Measurements from ENCODE around the gene ACSM3.

ACSM3 gene

GRCh38 chr16:20822521-20823325 lies 58.9 kb downstream of the ACSM3 start:
- Mint-ChIP-seq H3K4me3 (no peak overlapping the region), H3K4me1 (no peaks in the 10 kb centered on the region), H3K9me3 (no peaks in the 10 kb centered on the region), H3K36me3 (ENCODE audit: low read depth) (peaks cover 32% of the 10 kb centered on the region), H3K27ac (no peak overlapping the region), H3K27me3 (ENCODE audit: low read depth, poor library complexity) (no peaks in the 10 kb centered on the region)
- DNase-seq = no peak
- no peak for TF ChIP-seq CTCF (IDR thresholded peaks at IDR 0.05)

GRCh38 chr16:20826039-20826566 lies 62.3 kb downstream of the ACSM3 start:
- no peaks in the 10 kb centered on the region for H3K4me1 Mint-ChIP-seq
- TF ChIP-seq CTCF (IDR thresholded peaks at IDR 0.05) = no peak
- no peak overlapping the region for H3K4me3 Mint-ChIP-seq
- peaks cover 12% of the 10 kb centered on the region for H3K36me3 Mint-ChIP-seq (ENCODE audit: low read depth)
- DNase-seq = no peak
- H3K9me3 Mint-ChIP-seq = no peaks in the 10 kb centered on the region
- H3K27ac Mint-ChIP-seq = no peak overlapping the region
- no peaks in the 10 kb centered on the region for H3K27me3 Mint-ChIP-seq (ENCODE audit: low read depth, poor library complexity)

- Mint-ChIP-seq H3K27ac (no peak overlapping the region), H3K27me3 (ENCODE audit: low read depth, poor library complexity) (no peaks in the 10 kb centered on the region), H3K9me3 (peaks cover 2% of the 10 kb centered on the region), H3K36me3 (ENCODE audit: low read depth) (peaks cover 15% of the 10 kb centered on the region), H3K4me1 (no peaks in the 10 kb centered on the region), H3K4me3 (no peak overlapping the region)
- DNase-seq = no peak
- TF ChIP-seq CTCF (IDR thresholded peaks at IDR 0.05) = no peak
Observed at GRCh38 chr16:20829536-20829935, 65.7 kb downstream of the ACSM3 start.

DNA sequence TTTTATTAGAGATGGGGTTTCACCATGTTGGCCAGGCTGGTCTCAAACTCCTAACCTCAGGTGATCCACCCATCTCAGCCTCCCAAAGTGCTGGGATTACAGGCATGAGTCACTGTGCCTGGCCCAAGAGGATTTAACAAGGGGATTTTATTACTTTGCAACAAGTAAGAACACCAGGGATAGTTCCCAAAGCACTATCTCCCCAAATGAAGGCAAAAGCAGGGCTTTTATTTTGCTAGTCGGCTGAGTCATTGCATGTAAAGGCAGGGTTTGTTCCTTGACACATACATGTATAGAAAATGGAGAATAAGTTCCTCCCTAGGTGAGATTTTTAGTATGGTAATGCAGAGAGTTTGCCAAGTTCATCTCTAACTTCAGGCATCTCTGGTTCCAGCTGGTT lies 66.6 kb downstream of the ACSM3 start:
- Mint-ChIP-seq H3K36me3 (ENCODE audit: low read depth) (peaks cover 24% of the 10 kb centered on the region), H3K4me1 (no peaks in the 10 kb centered on the region), H3K27me3 (ENCODE audit: low read depth, poor library complexity) (peaks cover 3% of the 10 kb centered on the region), H3K9me3 (peaks cover 9% of the 10 kb centered on the region), H3K4me3 (no peak overlapping the region), H3K27ac (no peak overlapping the region)
- no peak for TF ChIP-seq CTCF (IDR thresholded peaks at IDR 0.05)
- DNase-seq = no peak

GRCh38 chr16:20833086-20833485 lies 69.3 kb downstream of the ACSM3 start:
- Mint-ChIP-seq H3K27ac (no peak overlapping the region), H3K9me3 (peaks cover 25% of the 10 kb centered on the region), H3K4me3 (no peak overlapping the region), H3K27me3 (ENCODE audit: low read depth, poor library complexity) (peaks cover 3% of the 10 kb centered on the region), H3K4me1 (no peaks in the 10 kb centered on the region), H3K36me3 (ENCODE audit: low read depth) (peaks cover 51% of the 10 kb centered on the region)
- no peak for DNase-seq
- TF ChIP-seq CTCF (IDR thresholded peaks at IDR 0.05) = no peak

- no peak for TF ChIP-seq CTCF (IDR thresholded peaks at IDR 0.05)
- Mint-ChIP-seq H3K27me3 (ENCODE audit: low read depth, poor library complexity) (peaks cover 3% of the 10 kb centered on the region), H3K27ac (no peak overlapping the region), H3K36me3 (ENCODE audit: low read depth) (peaks cover 80% of the 10 kb centered on the region), H3K4me1 (no peaks in the 10 kb centered on the region), H3K4me3 (no peak overlapping the region), H3K9me3 (peaks cover 25% of the 10 kb centered on the region)
- DNase-seq = no peak
Observed at GRCh38 chr16:20838240-20838639, 74.4 kb downstream of the ACSM3 start.

Measured in nephron progenitor cell (in vitro differentiated cells).